NCI-H2171 (cell line): ENCODE measurements around the gene C1QTNF9.
"Not testable (repeated sequence)": the region's sequence is repeated elsewhere in the genome, so short reads cannot be mapped to it uniquely, and the experiment has no call there.

Experiments used
- DNase-seq: peaks from one replicate; lab custom pipeline; 2025; lab: John Stamatoyannopoulos, UW

Gene C1QTNF9

GRCh38 chr13:24323036-24323738 is 13.8 kb downstream of the C1QTNF9 start:
- no peak for DNase-seq

GRCh38 chr13:24323739-24324075 is 14.3 kb downstream of the C1QTNF9 start:
- no peak for DNase-seq

- not testable (repeated sequence) for DNase-seq
These were observed 18.2 kb downstream of the C1QTNF9 start for GRCh38 chr13:24327598-24327997.

GRCh38 chr13:24328145-24328544 is 18.8 kb downstream of the C1QTNF9 start:
- DNase-seq = no peak

- DNase-seq = no peak
These were observed 29.3 kb downstream of the C1QTNF9 start for GRCh38 chr13:24338721-24339120.

DNA sequence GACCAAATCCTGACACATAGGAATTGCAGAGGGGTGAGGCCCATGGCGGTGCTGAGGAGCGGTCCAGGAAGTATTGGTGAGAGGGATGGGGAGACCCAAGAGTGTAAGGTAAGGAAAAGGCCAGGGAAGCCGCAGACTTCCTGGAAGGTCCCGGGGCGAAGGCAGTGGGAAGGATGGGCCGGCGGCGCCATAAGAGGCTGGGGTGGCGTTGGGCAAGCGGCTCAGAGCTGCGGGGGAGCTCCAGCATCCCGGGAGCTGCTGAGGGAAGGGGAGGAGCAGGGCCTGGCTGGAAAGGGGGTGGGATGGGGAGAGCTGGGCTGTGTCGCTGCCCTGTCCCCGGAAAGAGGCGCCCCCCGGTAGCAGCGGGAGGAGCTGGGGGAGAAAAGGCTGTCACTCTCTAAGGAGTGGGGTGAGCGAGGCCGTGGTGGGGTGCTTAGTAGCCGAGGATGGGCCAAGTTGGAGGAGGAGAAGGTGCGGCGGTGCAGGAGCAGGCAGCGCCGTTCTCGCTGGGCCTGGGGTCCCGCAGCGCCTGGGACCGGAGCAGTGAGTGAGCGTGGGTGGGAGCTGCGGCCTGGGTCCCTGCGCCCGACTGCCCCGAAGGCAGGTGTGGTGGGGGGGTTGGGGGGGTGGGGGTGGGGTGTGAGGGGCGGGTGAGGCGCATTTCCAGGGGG is 30.7 kb downstream of the C1QTNF9 start:
- DNase-seq = no peak

DNA sequence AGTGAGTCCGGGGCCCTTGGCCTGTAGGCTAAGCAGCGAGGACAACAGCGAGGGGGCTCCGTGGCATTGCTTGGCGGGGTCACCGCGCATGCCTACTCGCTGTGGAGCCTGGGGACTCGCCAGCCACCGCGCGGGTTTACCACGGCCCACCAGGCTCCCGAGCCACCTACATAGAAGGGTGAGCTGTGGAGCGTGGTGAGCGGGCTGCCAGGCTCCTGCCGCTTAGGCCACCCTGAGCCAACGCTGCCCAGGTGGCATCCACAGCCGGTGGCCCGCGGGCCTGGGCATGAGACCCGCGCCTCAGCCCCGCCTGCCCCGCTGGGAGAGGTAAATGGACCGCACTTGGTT is 31.2 kb downstream of the C1QTNF9 start:
- no peak for DNase-seq

- DNase-seq = no peak
These were observed 32.1 kb downstream of the C1QTNF9 start for GRCh38 chr13:24341439-24341838.

- DNase-seq = no peak
These were observed 39.0 kb downstream of the C1QTNF9 start for GRCh38 chr13:24348385-24348784.

DNA sequence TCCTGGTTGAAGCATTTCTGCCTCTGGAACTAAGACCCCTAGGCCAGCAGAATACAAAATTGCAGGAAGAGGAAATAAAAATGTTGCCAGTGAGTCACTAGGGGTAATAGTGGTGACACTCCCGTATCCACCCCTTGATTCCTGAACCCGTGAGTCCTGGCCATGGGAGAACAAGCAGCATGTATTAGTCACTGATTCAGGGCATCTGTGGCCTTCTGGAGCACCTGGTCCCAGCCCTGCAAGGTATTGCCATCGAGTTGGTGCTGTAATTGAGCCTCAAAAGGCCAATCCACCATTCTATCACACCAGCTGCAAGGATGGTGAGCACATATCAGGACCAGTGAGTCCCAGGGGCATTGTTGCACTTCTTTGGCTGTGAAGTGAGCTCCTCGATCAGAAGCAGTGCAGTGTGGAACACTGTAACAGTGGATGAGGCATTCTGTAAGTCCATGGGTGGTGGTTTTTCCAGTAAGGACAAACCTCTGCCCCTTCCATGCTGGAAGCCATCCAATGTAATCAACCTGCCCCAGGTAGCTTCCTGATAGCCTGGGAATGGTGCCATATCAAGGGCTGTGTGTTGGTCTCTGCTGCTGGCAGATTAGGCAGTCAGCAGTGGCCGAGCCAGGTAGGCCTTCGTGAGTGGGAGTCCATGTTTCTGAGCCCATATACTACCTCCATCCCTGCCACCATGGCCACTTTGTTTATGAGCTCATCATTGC is 39.6 kb downstream of the C1QTNF9 start:
- no peak for DNase-seq

DNA sequence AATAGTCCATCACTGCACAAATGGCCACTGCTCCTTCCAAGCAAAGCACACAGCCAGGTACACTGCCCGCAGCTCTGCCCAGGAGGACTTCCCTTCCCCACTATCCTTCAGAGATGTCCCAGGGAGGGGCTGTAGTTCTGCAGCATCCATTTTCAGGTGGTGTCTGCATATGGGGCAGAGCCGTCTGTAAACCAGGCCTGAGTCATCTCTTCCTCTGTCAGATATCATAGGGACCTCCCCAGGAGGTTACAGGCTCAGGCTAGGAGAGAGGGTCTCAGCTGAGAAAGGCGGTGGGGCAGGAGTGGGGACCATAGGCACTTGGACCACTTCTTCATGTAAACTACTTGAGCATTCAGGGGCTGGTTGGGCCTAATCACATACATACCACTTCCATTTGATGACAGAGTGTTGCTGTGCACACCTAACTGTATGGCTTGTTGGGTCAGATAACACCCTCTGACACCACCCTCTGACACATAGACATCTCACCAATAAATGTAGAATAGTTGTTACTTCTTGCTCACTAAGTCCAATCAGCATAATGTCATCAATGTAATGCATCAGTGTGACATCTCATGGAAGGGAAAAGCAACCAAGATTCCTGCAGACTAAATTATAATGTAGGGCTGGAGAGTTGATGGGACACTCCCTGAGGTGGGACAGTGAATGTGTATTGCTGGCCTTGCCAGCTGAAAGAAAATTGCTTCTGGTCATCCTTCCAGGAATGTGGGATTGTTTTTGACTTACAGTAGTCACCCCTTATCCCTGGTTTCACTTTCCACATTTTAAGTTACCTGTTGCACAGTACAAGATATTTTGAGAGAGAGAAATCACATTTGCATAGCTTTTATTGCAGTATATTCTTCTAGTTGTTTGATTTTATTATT is 40.6 kb downstream of the C1QTNF9 start:
- DNase-seq = not testable (repeated sequence)

DNA sequence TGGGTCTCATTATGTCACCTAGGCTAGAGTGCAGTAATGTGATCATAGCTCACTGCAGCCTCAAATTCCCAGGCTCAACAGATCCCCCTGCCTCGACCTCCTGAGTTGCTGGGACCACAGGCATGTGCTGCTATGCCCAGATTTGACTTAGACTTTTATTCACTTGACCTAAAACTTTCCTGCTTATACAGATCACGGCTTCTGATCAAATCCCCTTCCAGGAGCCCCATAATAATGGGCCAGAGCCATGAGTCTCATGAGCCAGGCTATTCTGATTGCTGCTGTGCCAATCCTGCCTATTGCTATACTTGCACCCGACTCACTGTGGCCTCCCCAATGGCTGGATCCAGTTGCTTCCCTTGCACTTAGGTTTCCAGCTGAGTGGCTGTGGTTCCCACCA is 42.0 kb downstream of the C1QTNF9 start:
- no peak for DNase-seq

DNA sequence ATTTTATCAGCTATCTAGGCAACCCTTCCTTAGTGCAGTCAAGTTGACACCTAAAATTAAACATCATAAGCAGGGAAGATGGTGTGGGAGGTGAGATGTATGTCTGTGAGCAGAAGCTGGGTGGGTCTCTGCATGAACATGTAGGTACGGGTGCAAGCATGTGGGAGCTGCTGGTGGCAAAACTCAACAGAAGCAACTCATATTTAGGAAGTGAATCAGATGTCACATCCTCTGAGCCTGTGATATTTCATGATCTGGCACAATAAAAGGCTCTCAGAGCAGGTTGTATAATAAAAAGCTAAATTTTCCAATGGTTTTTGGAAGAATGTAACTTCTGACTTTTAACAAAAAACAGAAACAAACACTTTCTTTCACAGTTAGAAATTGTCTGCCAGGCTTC is 44.4 kb downstream of the C1QTNF9 start:
- no peak for DNase-seq

- no peak for DNase-seq
These were observed 45.7 kb downstream of the C1QTNF9 start for GRCh38 chr13:24355103-24355502.

DNA sequence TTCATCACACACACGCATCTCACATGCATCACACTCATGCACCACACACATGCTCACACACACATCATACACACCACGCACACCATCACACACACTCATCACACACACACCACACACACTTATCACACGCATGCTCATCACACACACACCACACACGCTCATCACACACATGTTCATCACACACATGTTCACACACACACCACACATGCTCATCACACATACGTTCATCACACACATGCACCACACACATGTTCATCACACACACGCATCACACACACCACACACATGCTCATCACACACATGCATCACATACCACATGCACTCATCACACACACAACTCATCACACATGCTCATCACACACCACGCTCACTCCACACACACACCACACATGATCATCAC is 46.9 kb downstream of the C1QTNF9 start:
- DNase-seq = no peak

- DNase-seq = no peak
These were observed 47.5 kb downstream of the C1QTNF9 start for GRCh38 chr13:24356837-24357236.

DNA sequence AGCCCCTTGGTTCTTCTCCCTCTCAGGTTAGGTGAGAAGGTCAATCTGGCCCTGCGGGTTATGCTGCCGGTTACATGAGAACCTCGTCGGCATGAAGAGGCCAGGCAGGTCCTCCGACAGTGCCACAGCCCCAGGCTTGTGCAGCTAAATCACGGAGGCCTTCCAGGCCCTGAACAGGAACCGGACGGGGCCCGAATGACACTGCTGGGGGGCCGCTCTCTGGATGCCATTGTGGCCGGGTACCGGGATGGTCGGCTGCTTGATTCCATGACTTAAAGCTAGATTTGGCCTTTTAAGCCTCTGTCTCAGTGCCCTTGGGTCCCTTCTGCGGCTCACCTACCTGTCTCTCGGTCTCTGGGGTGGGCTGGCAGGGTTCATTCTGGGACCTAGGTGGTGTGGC is 48.4 kb downstream of the C1QTNF9 start:
- no peak for DNase-seq

- not testable (repeated sequence) for DNase-seq
These were observed 49.5 kb downstream of the C1QTNF9 start for GRCh38 chr13:24358836-24359235.

- DNase-seq = not testable (repeated sequence)
These were observed 49.9 kb downstream of the C1QTNF9 start for GRCh38 chr13:24359252-24359651.

GRCh38 chr13:24360106-24360505 is 50.7 kb downstream of the C1QTNF9 start:
- DNase-seq = no peak

- no peak for DNase-seq
These were observed 51.7 kb downstream of the C1QTNF9 start for GRCh38 chr13:24361113-24361512.

- no peak for DNase-seq
These were observed 52.5 kb downstream of the C1QTNF9 start for GRCh38 chr13:24361852-24362366.
